ENCODE measurements around the gene ADD2.

Gene ADD2

DNA sequence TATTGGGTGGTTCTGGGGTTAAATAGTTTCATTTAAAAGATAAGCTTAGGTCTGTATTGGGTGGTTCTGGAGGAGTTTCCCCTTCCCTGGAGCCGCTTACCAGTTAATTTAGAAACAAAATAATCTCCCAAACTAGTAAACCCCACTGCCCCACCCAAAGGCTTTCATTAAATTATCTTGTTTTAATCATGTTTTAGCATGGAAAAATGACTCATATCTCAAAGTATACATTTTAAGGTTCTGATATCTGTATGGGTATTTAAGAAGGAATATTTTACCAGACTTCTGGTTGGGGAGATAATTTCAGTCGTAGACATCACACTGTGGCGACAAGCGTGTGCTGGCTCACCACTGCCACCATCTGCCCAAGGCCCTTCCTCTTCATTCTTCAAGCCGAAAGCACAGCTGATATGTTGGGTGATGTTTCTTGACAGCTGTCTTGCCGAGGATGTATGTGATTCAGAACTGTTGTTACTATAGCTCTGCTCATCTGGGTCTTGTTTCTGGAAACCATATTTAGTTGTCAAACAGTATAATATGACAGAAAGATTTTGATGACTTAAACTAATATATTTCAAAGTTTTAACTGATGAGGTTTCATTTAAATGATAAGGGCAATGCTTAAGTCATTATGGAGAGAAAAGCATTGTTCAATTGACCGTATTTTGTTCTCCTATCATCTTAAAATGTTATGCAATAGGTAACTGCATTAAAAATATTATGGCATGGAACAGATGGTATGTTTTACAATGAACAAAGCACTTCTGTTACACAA lies 17.3 kb upstream of the ADD2 start:
- no peak for DNase-seq

DNA sequence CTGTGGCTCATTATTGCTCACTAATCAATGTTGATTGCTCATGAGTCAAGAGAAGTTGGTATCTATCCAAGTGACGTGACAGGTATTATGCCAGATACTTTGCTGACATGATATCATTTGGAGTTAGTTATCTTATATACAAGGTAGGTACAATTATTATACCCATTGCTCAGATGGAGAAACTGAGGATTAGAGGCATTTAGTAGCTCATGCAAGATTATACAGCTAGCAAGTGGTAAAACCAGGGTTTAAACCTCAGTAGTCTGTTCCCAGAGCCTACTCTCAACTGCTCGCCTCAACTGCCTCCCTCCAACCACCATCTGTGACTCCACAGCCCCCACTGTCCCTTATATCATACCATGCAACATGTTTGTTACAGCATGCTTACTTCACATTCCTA lies 16.3 kb upstream of the ADD2 start:
- no peak for DNase-seq

DNA sequence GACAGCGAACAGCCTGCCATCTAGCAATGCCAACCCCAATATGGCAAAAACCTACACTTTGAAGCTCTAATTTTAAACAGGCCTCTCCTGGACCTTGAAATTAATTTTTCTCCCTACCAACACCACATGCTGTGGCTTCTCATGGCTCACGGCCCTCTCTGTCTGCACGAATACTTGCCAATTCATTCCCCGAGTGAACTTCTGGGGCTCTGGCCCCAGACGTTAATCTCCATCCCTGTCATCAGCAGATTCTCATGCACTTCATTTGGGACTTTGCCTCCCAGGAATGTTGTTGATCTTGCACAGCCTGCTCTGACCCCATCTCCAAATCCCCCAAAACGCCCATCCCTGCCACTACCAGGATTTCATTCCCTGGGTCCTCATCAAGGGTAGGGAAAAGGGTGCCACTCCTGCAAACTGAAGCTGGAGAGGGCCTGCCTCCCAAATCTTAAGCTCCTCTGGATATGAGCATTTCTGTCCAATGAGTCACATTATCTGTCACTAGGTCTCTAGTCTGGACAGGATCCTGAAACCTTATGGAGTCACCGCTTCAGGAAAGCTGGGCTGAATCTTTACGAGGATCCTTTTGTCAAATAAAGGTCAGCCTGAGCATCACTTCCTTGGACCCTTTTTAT lies 12.0 kb upstream of the ADD2 start:
- no peak for DNase-seq

GRCh38 chr2:70779491-70779890 lies 11.5 kb upstream of the ADD2 start:
- no peak for DNase-seq

DNA sequence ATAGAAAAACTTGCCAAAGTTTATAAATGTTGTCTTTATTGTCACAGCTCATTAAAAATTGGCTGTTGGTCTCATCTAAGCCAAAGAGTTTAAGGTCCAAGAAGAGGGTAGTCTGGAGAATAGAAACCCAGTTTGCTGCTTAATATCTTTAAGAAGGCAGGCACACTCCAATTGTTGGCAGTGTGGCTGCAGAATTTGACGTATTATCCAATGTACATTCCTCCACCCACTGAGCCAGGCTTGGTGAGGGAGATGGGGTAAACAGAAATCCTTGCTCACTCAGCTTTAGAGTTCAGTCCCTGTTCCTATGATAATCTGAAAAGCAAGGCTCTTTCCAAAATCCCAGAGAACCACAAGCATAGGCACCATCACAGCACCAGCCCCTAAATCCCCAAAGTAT lies 10.7 kb upstream of the ADD2 start:
- DNase-seq = no peak

DNA sequence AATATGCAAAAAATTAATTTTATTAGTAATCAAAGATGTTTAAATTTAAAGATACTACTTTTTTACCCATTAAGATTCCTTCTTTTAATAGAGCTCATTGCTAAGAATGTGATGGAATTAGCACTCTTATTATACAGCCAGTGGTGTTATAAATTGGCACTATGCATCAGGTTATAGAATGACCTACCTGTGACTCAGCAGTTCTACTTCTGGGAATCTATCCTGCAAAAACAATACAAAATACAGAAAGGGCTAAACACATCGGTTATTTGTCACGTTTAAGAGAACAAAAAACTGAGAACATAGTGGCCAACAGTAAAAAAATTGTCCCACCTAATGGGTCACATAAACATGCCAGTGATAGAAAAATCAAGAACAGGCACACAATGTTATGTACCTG lies 9.4 kb upstream of the ADD2 start:
- DNase-seq = no peak

DNA sequence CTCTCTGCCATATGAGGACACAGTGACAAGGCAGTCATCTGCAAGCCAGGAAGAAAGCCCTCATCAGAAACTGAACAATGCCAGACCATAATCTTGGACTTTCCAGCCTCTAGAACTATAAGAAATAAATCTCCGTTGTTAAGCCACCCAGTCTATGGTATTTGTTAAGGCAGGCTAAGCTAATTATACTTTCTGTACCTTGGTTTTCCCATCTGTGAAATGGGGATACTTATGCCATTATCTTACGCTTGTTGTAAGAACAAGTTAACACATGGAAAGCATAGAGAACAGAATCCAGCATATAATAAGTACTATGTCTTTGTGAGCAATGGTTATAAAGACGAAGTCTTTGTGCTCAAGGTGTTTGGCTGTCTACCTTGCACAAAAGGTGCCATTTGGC lies 8.3 kb upstream of the ADD2 start:
- DNase-seq = no peak

DNA sequence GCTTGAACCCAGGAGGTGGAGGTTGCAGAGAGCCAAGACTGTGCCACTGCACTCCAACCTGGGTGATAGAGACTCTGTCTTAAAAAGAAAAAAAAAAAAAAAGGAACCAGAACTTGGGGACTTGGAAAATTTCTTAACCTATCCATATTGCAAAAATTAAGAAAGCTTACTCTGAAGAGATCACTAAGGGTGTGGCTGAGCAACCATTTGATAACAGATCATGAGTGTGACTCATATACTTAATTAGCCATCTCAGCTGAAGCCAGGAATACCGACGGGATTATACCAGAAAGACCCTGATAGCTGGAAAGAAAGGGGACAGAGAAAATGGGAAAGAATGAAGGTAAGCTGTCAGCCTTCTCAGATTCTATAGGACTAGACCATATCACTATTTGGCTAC lies 7.1 kb upstream of the ADD2 start:
- no peak for DNase-seq

- DNase-seq = no peak
These were observed 4.6 kb upstream of the ADD2 start for GRCh38 chr2:70772486-70773155.

GRCh38 chr2:70771446-70771845 lies 3.4 kb upstream of the ADD2 start:
- DNase-seq = no peak

GRCh38 chr2:70769450-70769849 lies 1.4 kb upstream of the ADD2 start:
- DNase-seq = no peak

GRCh38 chr2:70768590-70769085 lies 638 bp upstream of the ADD2 start:
- DNase-seq = no peak

DNA sequence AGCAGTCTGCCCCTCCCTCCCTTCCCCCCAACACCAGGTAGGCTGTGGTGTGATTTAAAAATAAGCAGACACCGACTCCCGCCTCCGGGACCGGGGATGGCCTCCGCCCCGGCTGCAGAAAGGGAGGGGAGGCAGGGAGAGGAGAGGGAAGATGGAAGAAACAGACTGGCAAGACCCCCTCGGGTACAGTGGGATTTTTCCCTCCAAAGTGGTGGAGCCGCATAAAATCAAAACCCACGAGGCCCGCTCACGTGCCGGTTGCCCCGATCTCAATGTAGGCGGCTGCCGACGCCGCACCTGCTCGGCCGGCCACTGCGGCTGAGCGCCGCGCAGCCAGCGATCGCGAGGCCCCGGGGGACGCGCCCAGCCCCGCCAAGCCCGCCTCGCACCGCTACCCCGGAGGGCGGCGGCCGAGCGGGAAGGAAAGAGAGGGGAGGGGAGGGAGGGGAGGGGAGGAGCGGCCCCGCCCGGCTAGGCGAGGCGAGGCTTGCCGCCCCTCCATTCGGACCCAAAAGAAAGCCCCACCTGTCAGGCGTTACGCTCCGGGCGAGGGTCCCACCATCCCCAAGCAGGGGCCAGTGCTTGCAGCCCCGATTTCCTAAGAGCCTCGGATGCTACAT lies 811 bp downstream of the ADD2 start:
- DNase-seq = no peak

GRCh38 chr2:70766357-70767078 lies 1.5 kb downstream of the ADD2 start:
- no peak for DNase-seq

DNA sequence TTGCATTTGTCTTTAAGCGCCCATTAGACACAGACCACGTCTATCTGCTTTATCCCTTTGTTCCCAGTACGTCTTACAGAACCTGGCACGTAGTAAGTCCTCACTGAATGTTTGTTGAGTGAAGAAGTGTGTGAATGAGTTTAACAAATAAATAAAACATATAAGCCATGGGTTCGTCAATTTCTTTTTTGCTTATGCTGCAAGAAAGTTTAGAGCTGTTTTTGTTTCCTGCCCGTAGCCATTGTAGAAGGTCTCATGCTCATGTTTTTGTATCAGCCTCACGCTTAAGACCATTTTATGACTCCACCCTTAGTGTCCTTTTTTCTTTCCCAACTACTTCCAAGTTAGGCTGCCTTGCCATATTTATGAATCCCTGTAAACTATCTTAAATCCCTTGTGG lies 2.5 kb downstream of the ADD2 start:
- DNase-seq = no peak

DNA sequence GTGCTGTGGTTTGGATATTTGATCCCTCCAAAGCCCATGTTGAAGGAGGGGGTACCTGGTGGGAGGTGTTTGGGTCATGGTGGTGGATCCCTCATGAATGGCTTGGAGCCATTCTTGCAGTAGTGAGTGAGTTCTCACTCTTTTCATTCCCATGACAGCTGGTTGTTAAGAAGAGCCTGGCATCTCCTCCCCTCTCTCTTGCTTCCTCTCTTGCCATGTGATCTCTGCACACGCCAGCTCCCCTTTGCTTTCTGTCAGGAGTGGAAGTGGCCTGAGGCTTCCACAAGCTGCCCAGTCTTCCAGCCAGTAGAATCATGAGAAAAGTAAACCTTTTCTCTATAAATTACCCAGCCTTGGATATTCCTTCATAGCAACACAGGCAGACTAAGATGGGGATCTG lies 8.6 kb downstream of the ADD2 start:
- no peak for DNase-seq

DNA sequence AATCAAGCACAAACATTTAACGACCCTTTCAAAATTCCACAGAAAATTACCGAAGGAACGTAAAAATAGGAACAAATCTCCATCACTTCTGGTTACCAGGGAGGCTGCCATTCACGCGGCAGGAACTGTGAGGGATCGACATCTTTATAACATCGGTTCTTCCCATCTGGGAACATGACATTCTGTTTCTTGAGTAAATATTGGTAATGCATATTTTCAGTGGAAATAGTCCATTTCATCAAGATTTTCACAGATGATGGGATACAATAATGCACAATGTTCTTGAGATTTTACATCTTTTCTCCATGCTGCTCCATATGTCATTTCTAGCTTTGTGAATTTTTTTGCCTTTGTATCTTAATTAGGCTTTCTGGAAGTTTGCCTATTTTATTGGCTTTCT lies 10.0 kb downstream of the ADD2 start:
- DNase-seq = no peak

DNA sequence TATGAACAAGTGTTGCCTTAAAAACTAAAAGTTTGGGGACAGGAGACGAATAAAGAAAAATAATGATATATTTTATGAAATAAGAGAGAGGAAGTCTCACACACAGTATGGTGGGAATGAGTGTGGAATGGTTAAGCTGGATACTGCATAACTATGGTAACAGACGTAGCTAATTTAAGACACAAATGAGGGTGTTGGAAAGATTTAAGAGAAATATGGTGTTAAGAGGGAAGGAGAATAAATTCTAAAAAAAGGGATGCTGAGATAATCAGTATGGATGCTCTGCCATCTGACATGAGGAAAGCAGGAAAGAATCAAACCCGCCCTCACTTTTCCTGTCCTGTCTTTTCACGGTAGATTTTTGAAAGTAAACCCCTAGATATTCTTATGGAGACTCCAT lies 10.6 kb downstream of the ADD2 start:
- DNase-seq = no peak

DNA sequence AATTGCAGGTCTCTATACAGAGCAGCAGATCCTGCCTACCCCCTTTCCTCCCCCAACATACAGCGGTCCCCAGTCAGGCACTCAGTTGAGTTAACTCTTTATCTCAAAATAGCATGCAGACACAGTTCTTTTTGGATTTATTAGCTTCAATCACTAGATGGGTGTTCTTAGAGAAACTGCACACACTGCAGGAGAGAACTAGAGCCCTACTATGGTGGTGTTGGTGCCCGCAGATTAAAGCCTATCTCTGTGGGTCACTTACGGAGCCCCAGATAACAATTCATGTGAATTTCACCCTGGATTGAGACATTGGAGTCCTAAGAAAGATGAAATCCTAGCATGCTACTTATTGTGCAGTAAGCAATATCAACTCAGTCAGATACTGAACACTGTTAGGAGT lies 11.9 kb downstream of the ADD2 start:
- DNase-seq = no peak

DNA sequence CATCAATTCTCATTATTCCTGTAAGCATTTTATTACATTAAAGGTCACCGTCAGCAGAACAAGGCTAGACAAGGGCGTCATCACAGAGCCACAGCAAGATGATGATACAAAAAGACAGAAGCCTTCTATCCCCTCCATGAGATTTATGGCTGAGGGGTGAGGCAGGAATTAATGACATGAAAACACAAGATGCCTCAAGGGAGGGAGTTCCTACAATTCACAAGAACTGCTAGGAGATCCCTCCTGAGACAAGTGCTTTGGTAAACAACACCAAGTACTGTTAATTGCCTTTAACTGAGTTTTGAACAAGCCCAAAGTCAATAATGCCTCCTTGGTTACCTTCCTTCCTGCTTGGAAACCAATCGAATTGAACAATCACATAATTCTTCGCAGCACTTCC lies 14.1 kb downstream of the ADD2 start:
- DNase-seq = no peak

DNA sequence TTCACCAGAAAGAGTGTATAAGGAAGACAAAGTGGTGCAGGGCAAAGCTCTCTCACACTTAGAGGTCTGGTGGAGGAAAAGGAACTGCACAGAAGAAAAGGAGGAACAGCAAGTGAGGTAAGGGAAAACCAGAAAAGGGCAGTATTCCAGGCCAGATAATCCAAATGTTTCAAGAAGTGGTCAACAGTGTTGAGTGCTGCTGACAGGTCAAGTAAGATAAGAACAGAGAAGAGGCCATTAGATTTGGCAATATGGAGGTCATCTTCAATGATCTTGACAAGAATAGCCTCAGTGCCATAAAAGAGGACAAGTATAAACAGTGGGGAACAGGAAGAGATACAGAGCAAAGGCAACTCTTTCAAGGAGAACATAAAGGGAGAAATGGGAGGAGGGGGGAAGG lies 15.0 kb downstream of the ADD2 start:
- DNase-seq = no peak

- DNase-seq = no peak
These were observed 15.6 kb downstream of the ADD2 start for GRCh38 chr2:70752396-70752795.

DNA sequence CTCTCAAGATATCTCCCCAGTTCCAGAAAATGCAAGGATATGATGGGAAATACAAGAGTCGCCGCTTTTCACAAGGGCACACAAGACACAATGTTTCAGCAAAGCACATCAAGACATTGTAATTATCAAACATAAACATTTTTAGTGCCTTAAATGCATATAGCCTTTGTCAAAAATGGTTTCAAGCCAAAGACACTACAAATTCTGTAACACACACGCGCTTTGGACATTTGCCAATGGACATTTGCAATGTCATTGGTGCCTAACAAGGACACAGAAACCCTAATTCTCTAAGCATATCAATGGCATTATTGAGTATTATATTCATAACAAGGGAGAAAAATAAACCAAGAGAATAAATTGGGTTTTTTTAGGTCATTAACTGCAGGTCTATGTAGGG lies 16.1 kb downstream of the ADD2 start:
- DNase-seq = no peak
